Neural progenitor cell (in vitro differentiated cells): ENCODE results near the gene TPPP3.
"Not testable (repeated sequence)": the region's sequence is repeated elsewhere in the genome, so short reads cannot be mapped to it uniquely, and the experiment has no call there.

Source experiments
- EZH2 ChIP-seq: fragments of 200-600 bp; sonication (generic); IDR thresholded peaks from 2 replicates; pipeline ENCODE4 v1.6.1; 2017; ENCODE audit warnings: antibody characterized with exemption, mild to moderate bottlenecking, moderate library complexity
- TF ChIP-seq, protein P1 (sequence below): fragments of 200-600 bp; sonication (generic); IDR thresholded peaks from 2 replicates; pipeline ENCODE4 v1.5.1; 2017; ENCODE audit warnings: antibody characterized with exemption, mild to moderate bottlenecking

DNA sequence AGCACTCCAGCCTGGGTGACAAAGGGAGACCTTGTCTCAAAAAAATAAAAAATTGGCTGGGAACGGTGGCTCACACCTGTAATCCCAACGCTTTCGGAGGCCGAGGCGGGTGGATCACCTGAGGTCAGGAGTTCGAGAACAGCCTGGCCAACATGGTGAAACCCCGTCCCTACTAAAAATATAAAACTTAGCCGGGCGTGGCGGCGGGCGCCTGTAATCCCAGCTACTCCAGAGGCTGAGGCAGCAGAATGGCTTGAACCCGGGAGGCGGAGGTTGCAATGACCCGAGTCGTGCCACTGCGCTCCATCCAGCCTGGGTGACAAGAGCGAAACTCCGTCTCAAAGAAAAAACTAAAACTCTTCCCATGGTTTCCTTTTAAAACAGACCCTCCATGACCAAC lies 22.1 kb upstream of the TPPP3 start:
- TF ChIP-seq, protein P1, sequence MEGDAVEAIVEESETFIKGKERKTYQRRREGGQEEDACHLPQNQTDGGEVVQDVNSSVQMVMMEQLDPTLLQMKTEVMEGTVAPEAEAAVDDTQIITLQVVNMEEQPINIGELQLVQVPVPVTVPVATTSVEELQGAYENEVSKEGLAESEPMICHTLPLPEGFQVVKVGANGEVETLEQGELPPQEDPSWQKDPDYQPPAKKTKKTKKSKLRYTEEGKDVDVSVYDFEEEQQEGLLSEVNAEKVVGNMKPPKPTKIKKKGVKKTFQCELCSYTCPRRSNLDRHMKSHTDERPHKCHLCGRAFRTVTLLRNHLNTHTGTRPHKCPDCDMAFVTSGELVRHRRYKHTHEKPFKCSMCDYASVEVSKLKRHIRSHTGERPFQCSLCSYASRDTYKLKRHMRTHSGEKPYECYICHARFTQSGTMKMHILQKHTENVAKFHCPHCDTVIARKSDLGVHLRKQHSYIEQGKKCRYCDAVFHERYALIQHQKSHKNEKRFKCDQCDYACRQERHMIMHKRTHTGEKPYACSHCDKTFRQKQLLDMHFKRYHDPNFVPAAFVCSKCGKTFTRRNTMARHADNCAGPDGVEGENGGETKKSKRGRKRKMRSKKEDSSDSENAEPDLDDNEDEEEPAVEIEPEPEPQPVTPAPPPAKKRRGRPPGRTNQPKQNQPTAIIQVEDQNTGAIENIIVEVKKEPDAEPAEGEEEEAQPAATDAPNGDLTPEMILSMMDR = not testable (repeated sequence)
- TF ChIP-seq EZH2 = not testable (repeated sequence)
